OCI-LY1 (cell line): ENCODE measurements around the gene RNASEH2C.
"Not testable (repeated sequence)": the region's sequence is repeated elsewhere in the genome, so short reads cannot be mapped to it uniquely, and the experiment has no call there.

Experiments used
- H2AFZ ChIP-seq: fragments of 200-600 bp; sonication (generic), shearing (Covaris generic); 2 replicates; pipeline ENCODE4 v1.6.0; 2014; ENCODE audit warnings: antibody characterized with exemption, mild to moderate bottlenecking, low read length
- H3F3A ChIP-seq: fragments of 200-600 bp; sonication (generic), shearing (Covaris generic); 2 replicates; pipeline ENCODE4 v1.6.0; 2014; ENCODE audit warnings: mild to moderate bottlenecking, antibody characterized with exemption, low read length, moderate library complexity; ENCODE audit not compliant: insufficient read depth
- H3K27ac ChIP-seq: fragments of 200-600 bp; sonication (generic); 2 replicates; pipeline ENCODE4 v1.5.1; 2014; ENCODE audit warnings: low read length, mixed run types, mild to moderate bottlenecking, low read depth; ENCODE audit not compliant: poor library complexity, severe bottlenecking
- H3K27me3 ChIP-seq: fragments of 200-600 bp; sonication (generic); 2 replicates; pipeline ENCODE4 v1.6.0; 2014; ENCODE audit warnings: antibody characterized with exemption, mild to moderate bottlenecking, low read length, moderate library complexity; ENCODE audit not compliant: insufficient read depth
- H3K36me3 ChIP-seq: fragments of 200-600 bp; sonication (generic); 2 replicates; pipeline ENCODE4 v1.6.1; 2014; ENCODE audit warnings: mild to moderate bottlenecking, antibody characterized with exemption, low read length, moderate library complexity, mixed read lengths; ENCODE audit not compliant: insufficient read depth
- H3K4me1 ChIP-seq: fragments of 200-600 bp; sonication (generic); 2 replicates; pipeline ENCODE4 v1.5.1; 2014; ENCODE audit warnings: mild to moderate bottlenecking, low read length, moderate library complexity; ENCODE audit not compliant: insufficient read depth, severe bottlenecking
- H3K4me2 ChIP-seq: fragments of 200-600 bp; sonication (generic), shearing (Covaris generic); 2 replicates; pipeline ENCODE4 v1.6.1; 2014; ENCODE audit warnings: low read length
- H3K4me3 ChIP-seq: fragments of 200-600 bp; sonication (generic); 2 replicates; pipeline ENCODE4 v1.5.1; 2014; ENCODE audit warnings: low read length, low read depth, mild to moderate bottlenecking, mixed read lengths; ENCODE audit not compliant: poor library complexity, severe bottlenecking
- H3K79me2 ChIP-seq: fragments of 200-600 bp; shearing (Covaris generic); 2 replicates; pipeline ENCODE4 v1.6.1; 2016; ENCODE audit warnings: mixed run types, low read length, mixed read lengths; ENCODE audit not compliant: insufficient read depth
- H3K9ac ChIP-seq: fragments of 200-600 bp; sonication (generic), shearing (Covaris generic); 2 replicates; pipeline ENCODE4 v1.6.1; 2014; ENCODE audit warnings: mild to moderate bottlenecking, low read length, mixed read lengths
- H3K9me2 ChIP-seq: fragments of 200-600 bp; sonication (generic), shearing (Covaris generic); 2 replicates; pipeline ENCODE4 v1.6.1; 2014; ENCODE audit warnings: low read depth, mild to moderate bottlenecking, low read length, mixed read lengths
- H3K9me3 ChIP-seq: fragments of 200-600 bp; shearing (Covaris generic); 2 replicates; pipeline ENCODE4 v1.6.1; 2014; ENCODE audit warnings: low read length, mixed read lengths
- H4K20me1 ChIP-seq: fragments of 200-600 bp; sonication (generic), shearing (Covaris generic); 2 replicates; pipeline ENCODE4 v1.6.0; 2016; ENCODE audit warnings: mild to moderate bottlenecking, low read length; ENCODE audit not compliant: insufficient read depth
- CTCF ChIP-seq: fragments of 200-600 bp; sonication (generic), shearing (Covaris generic); IDR thresholded peaks from 2 replicates; pipeline ENCODE4 v1.5.1; 2017; ENCODE audit warnings: mild to moderate bottlenecking, antibody characterized with exemption, low read length, moderate library complexity, mixed read lengths
- EZH2 ChIP-seq: fragments of 200-600 bp; sonication (generic), shearing (Covaris generic); IDR thresholded peaks from 2 replicates; pipeline ENCODE4 v1.8.0; 2017; ENCODE audit warnings: borderline replicate concordance, mixed run types, mild to moderate bottlenecking, antibody characterized with exemption, low read length, moderate library complexity, mixed read lengths

RNASEH2C gene

GRCh38 chr11:65685981-65686380 is 34.6 kb downstream of the RNASEH2C start:
- Histone ChIP-seq H3K9me3 (no peaks in the 10 kb centered on the region), H3K9me2 (no peaks in the 10 kb centered on the region), H3K9ac (no peak overlapping the region), H3K4me2 (no peak overlapping the region), H3K4me1 (no peaks in the 10 kb centered on the region), H3F3A (no peaks in the 10 kb centered on the region), H3K79me2 (no peaks in the 10 kb centered on the region), H3K27me3 (no peaks in the 10 kb centered on the region), H2AFZ (no peak overlapping the region), H3K36me3 (no peaks in the 10 kb centered on the region), H3K27ac (no peak overlapping the region), H4K20me1 (no peaks in the 10 kb centered on the region), H3K4me3 (no peak overlapping the region)
- TF ChIP-seq EZH2: no peak
- TF ChIP-seq CTCF: no peak

- not testable (repeated sequence) for H3K9ac ChIP-seq, H4K20me1 ChIP-seq, H3K9me2 ChIP-seq, H3K4me1 ChIP-seq, H3K4me2 ChIP-seq, H3F3A ChIP-seq, H2AFZ ChIP-seq, H3K27ac ChIP-seq, H3K27me3 ChIP-seq, H3K4me3 ChIP-seq, H3K9me3 ChIP-seq, H3K79me2 ChIP-seq, H3K36me3 ChIP-seq
Measured at GRCh38 chr11:65683480-65683879, 37.1 kb downstream of the RNASEH2C start.

- H3K9ac ChIP-seq: no peak overlapping the region
- H3K4me2 ChIP-seq: no peak overlapping the region
- H3K79me2 ChIP-seq: no peaks in the 10 kb centered on the region
- TF ChIP-seq EZH2 (no peak), CTCF (no peak)
- H2AFZ ChIP-seq: no peak overlapping the region
- H3F3A ChIP-seq: no peaks in the 10 kb centered on the region
- H3K4me3 ChIP-seq: no peak overlapping the region
- no peaks in the 10 kb centered on the region for H3K9me3 ChIP-seq
- H3K9me2 ChIP-seq: no peaks in the 10 kb centered on the region
- no peaks in the 10 kb centered on the region for H3K27me3 ChIP-seq
- no peak overlapping the region for H3K27ac ChIP-seq
- no peaks in the 10 kb centered on the region for H3K36me3 ChIP-seq
- H4K20me1 ChIP-seq: no peaks in the 10 kb centered on the region
- H3K4me1 ChIP-seq: no peaks in the 10 kb centered on the region
Measured at GRCh38 chr11:65680192-65680743, 40.3 kb downstream of the RNASEH2C start.

- no peaks in the 10 kb centered on the region for H3K9me3 ChIP-seq
- no peak for TF ChIP-seq EZH2
- TF ChIP-seq CTCF: no peak
- no peaks in the 10 kb centered on the region for H3K4me1 ChIP-seq
- H3K9me2 ChIP-seq: no peaks in the 10 kb centered on the region
- no peaks in the 10 kb centered on the region for H3F3A ChIP-seq
- no peak overlapping the region for H2AFZ ChIP-seq
- no peak overlapping the region for H3K4me2 ChIP-seq
- H3K27ac ChIP-seq: no peak overlapping the region
- no peaks in the 10 kb centered on the region for H3K36me3 ChIP-seq
- H3K27me3 ChIP-seq: no peaks in the 10 kb centered on the region
- no peaks in the 10 kb centered on the region for H3K79me2 ChIP-seq
- no peaks in the 10 kb centered on the region for H4K20me1 ChIP-seq
- no peak overlapping the region for H3K4me3 ChIP-seq
- H3K9ac ChIP-seq: no peak overlapping the region
Measured at GRCh38 chr11:65672982-65673381, 47.6 kb downstream of the RNASEH2C start.
